Panc1 (cell line): Measurements from ENCODE around the gene SERTAD2. TPM values are rescaled to one million over a fixed set of nuclear protein-coding genes. Genes with fewer than 3 reads are reported as not detected.

ENCODE experiments used
- ATAC-seq: fragments of 200-7000 bp; cut with Tn5 transposase; 2 replicates; pipeline ENCODE4 v1.9.1; 2020; ENCODE audit warnings: mild to moderate bottlenecking, moderate library complexity
- BruUV-seq: library from RNA; stranded (reverse); fragments of 400-500 nt; replicated peaks from 2 replicates; lab custom pipeline; 2021; lab: Mats Ljungman, UMichigan
- CTCF ChIA-PET: fragments of 300-600 bp; sonication (Branson Sonifier 250); formaldehyde crosslinking; loops from one replicate; lab custom pipeline; 2022; ENCODE audit warnings: antibody characterized with exemption; lab: Charles Lee
- POLR2A ChIA-PET: fragments of 300-600 bp; sonication (Branson Sonifier 250); formaldehyde crosslinking; loops from one replicate; lab custom pipeline; 2022; ENCODE audit warnings: antibody characterized with exemption; lab: Charles Lee
- DNase-seq: peaks from one replicate; pipeline ENCODE4 v3.0.0-alpha.2; 2010; ENCODE audit warnings: low read depth, low spot score
- H3K27ac ChIP-seq: 2 replicates; pipeline ENCODE4 v1.5.1; 2011; ENCODE audit warnings: mild to moderate bottlenecking, low read length, inconsistent platforms
- H3K27me3 ChIP-seq: fragments of 200-500 bp; sonication (Bioruptor generic); 2 replicates; pipeline ENCODE4 v1.6.0; 2014; ENCODE audit warnings: low read length, inconsistent platforms; ENCODE audit not compliant: control insufficient read depth, insufficient read depth
- H3K36me3 ChIP-seq: fragments of 200-500 bp; sonication (Bioruptor generic); 2 replicates; pipeline ENCODE4 v1.5.1; 2014; ENCODE audit warnings: inconsistent platforms, mild to moderate bottlenecking, low read length, moderate library complexity; ENCODE audit not compliant: control insufficient read depth, insufficient read depth
- H3K4me1 ChIP-seq: 2 replicates; pipeline ENCODE4 v1.5.1; 2011; ENCODE audit warnings: inconsistent platforms, mild to moderate bottlenecking, low read length, moderate library complexity; ENCODE audit not compliant: control insufficient read depth, insufficient read depth
- H3K4me3 ChIP-seq, 2 experiments: 2 replicates each; pipeline ENCODE4 v1.5.1; 2011 to 2012; ENCODE audit warnings: low read depth in 2 of 2, low read length in 2 of 2, mild to moderate bottlenecking in 2 of 2, inconsistent platforms in 1 of 2, moderate library complexity in 1 of 2
- H3K9me3 ChIP-seq: fragments of 200-500 bp; sonication (Bioruptor generic); 2 replicates; pipeline ENCODE4 v1.5.1; 2014; ENCODE audit warnings: low read depth, mild to moderate bottlenecking, inconsistent platforms, low read length, moderate library complexity; ENCODE audit not compliant: control insufficient read depth, insufficient read depth
- CTCF ChIP-seq: fragments of 450-650 bp; IDR thresholded peaks from 2 replicates; pipeline ENCODE4 v1.5.1; 2017; ENCODE audit warnings: mild to moderate bottlenecking
- POLR2AphosphoS5 ChIP-seq: IDR thresholded peaks from 2 replicates; pipeline ENCODE4 v1.6.1; 2012; ENCODE audit warnings: mild to moderate bottlenecking, low read depth, low read length, moderate library complexity
- REST ChIP-seq, 2 experiments: IDR thresholded peaks; 2 replicates each; pipeline ENCODE4 v1.6.1; 2011 to 2012; ENCODE audit warnings: low read depth in 2 of 2, control low read depth in 1 of 2, low read length in 1 of 2, mild to moderate bottlenecking in 1 of 2, moderate library complexity in 1 of 2; ENCODE audit not compliant: insufficient read depth in 1 of 2
- SIN3A ChIP-seq: IDR thresholded peaks from 2 replicates; pipeline ENCODE4 v1.6.1; 2012; ENCODE audit warnings: low read depth, mild to moderate bottlenecking, low read length, moderate library complexity, borderline replicate concordance; ENCODE audit not compliant: insufficient read depth
- TCF7L2 ChIP-seq: IDR thresholded peaks from 2 replicates; pipeline ENCODE4 v1.6.1; 2011; ENCODE audit warnings: mild to moderate bottlenecking, low read depth, low read length, inconsistent platforms
- in situ Hi-C: cut with HindIII; loops from 2 replicates; pipeline ENCODE4 v1.10.0; 2016; ENCODE audit warnings: low sequenced_read_pairs, low pct_unique_long_range_greater_than_20kb
- intact Hi-C: fragments of 100-400 bp; cut with micrococcal nuclease; formaldehyde crosslinking; loops from one replicate; pipeline ENCODE4 v1.10.0; 2022; ENCODE audit not compliant: unreplicated experiment
- total RNA-seq: library from RNA; stranded (reverse); gene quantifications from one replicate; pipeline ENCODE4 v1.2.1, GENCODE V29; 2021; ENCODE audit not compliant: unreplicated experiment

The SERTAD2 gene
- total RNA-seq, 1 experiment from 2014 or later = 24.3 TPM

- no peaks in the 10 kb centered on the region for H3K27me3 ChIP-seq
- in situ Hi-C loops (no loop called here), intact Hi-C loops (no loop called here)
- H3K27ac ChIP-seq = no peak overlapping the region
- BruUV-seq = no TSS peak
- no peaks in the 10 kb centered on the region for H3K9me3 ChIP-seq
- TF ChIP-seq POLR2AphosphoS5 (no peak), TCF7L2 (no peak), CTCF (no peak), REST (IDR thresholded peaks at IDR 0.05; ENCODE audit: insufficient read depth in 1 of 2, low read depth in 2 of 2, low read length in 1 of 2) (no peak), SIN3A (no peak)
- H3K36me3 ChIP-seq = peaks cover 13% of the 10 kb centered on the region
- ChIA-PET POLR2A (interaction anchor here (0.6 to 0.7 kb wide), 3 partner anchors 57 to 195 kb away, joined by 4 to 11 read pairs (median 4); no protein-coding TSS in a partner anchor), CTCF (interaction anchor here (0.6 kb wide), 1 partner anchor 59 kb away, joined by 15 read pairs; no protein-coding TSS in a partner anchor)
- DNase-seq = no peak
- no peak overlapping the region for H3K4me3 ChIP-seq
- ATAC-seq = no peak
- no peaks in the 10 kb centered on the region for H3K4me1 ChIP-seq
Observed at GRCh38 chr2:64582774-64583340, 70.9 kb downstream of the SERTAD2 start.

- no peak overlapping the region for H3K27ac ChIP-seq
- intact Hi-C loops = no loop called here
- ChIA-PET CTCF (no interaction called here), POLR2A (no interaction called here)
- no peaks in the 10 kb centered on the region for H3K27me3 ChIP-seq
- no peak overlapping the region for H3K4me3 ChIP-seq
- no peak; the same call in 1 of the 2 replicates for ATAC-seq
- no peaks in the 10 kb centered on the region for H3K9me3 ChIP-seq
- H3K4me1 ChIP-seq = no peaks in the 10 kb centered on the region
- in situ Hi-C loops = no loop called here
- peaks cover 10% of the 10 kb centered on the region for H3K36me3 ChIP-seq
- TF ChIP-seq REST (IDR thresholded peaks at IDR 0.05; ENCODE audit: insufficient read depth in 1 of 2, low read depth in 2 of 2, low read length in 1 of 2) (no peak), SIN3A (no peak), TCF7L2 (no peak), CTCF (no peak), POLR2AphosphoS5 (no peak)
- no TSS peak for BruUV-seq
- no peak for DNase-seq
Observed at GRCh38 chr2:64581777-64582539, 71.8 kb downstream of the SERTAD2 start.
